ENCODE measurements around the gene ACP7. TPM values are rescaled to one million over a fixed set of nuclear protein-coding genes. Genes with fewer than 3 reads are reported as not detected.

The ACP7 gene
- total and polyA plus RNA-seq, 2 of the 8 experiments (the other 6 are each of a cell fraction or from before 2014, with no cell fraction given) = 0.27 to 0.50 TPM

- TF ChIP-seq SP1 (IDR thresholded peaks at IDR 0.05; ENCODE audit: low read depth, low read length) (no peak), JUN (IDR thresholded peaks at IDR 0.05; ENCODE audit: low read depth, low read length) (no peak), KDM4A (IDR thresholded peaks at IDR 0.05; ENCODE audit: low read depth, low read length, severe bottlenecking) (no peak), CHD1 (IDR thresholded peaks at IDR 0.05; ENCODE audit: low read depth, low read length) (no peak)
Measured at GRCh38 chr19:39052846-39053245, 31.3 kb upstream of the ACP7 start (continued).
